Neural cell (in vitro differentiated cells): ENCODE results near the gene KRT74.

Experiments used
- EP300 ChIP-seq: fragments of 450-650 bp; conservative IDR thresholded peaks from 2 replicates; pipeline ENCODE4 v1.6.1; 2014; ENCODE audit warnings: antibody characterized with exemption, mild to moderate bottlenecking, moderate library complexity; ENCODE audit not compliant: poor library complexity, severe bottlenecking
- EZH2 ChIP-seq: fragments of 200-600, 300-800 bp; shearing (Covaris generic), sonication (generic); IDR thresholded peaks from 2 replicates; pipeline ENCODE4 v1.6.1; 2014; ENCODE audit warnings: antibody characterized with exemption, low read length, borderline replicate concordance, mild to moderate bottlenecking; ENCODE audit not compliant: insufficient read depth, poor library complexity, severe bottlenecking
- MXI1 ChIP-seq: fragments of 450-650 bp; conservative IDR thresholded peaks from 2 replicates; pipeline ENCODE4 v1.6.1; 2014; ENCODE audit warnings: antibody characterized with exemption, mild to moderate bottlenecking; ENCODE audit not compliant: poor library complexity, severe bottlenecking
- POLR2AphosphoS5 ChIP-seq: IDR thresholded peaks from 2 replicates; pipeline ENCODE4 v1.6.1; 2012
- TF ChIP-seq, protein P1 (sequence below): IDR thresholded peaks from 2 replicates; pipeline ENCODE4 v1.6.1; 2012; ENCODE audit warnings: borderline replicate concordance
- TF ChIP-seq, protein P2 (sequence below): fragments of 450-650 bp; IDR thresholded peaks from 2 replicates; pipeline ENCODE4 v1.5.1; 2014; ENCODE audit warnings: antibody characterized with exemption, mild to moderate bottlenecking, moderate library complexity; ENCODE audit not compliant: poor library complexity, severe bottlenecking

DNA sequence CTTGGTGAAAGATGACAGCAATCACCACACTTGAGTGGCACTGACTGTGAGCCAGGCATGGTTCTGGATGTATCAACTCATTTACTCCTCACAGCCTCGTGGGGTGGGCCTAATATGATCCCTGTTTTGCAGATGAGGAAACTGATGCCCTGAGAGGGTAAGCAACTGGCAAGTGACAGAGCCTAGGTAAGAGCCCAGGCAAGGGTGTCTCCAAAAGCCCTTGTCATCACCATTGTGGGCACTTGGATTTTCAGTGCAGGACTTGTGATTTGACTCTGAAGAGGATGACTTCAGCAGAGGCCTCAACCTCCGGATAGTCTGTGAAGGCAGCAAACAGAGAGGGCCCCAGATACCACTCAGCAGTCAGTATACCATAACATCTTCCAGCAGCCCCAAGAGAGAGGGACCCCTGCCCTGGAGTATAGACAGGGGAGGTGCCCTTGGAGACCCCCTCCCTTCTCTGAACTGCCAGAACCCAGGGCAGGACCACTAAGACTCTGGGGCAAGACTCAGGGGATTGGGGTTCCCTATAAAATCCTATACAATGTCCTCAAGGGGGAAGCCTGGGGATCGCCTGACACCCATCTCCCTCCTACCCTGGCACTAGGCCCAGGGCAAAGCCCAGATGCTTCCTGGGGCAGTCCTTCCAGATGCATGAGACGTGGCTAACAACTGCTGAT lies 46.4 kb downstream of the KRT74 start:
- TF ChIP-seq, protein P1, sequence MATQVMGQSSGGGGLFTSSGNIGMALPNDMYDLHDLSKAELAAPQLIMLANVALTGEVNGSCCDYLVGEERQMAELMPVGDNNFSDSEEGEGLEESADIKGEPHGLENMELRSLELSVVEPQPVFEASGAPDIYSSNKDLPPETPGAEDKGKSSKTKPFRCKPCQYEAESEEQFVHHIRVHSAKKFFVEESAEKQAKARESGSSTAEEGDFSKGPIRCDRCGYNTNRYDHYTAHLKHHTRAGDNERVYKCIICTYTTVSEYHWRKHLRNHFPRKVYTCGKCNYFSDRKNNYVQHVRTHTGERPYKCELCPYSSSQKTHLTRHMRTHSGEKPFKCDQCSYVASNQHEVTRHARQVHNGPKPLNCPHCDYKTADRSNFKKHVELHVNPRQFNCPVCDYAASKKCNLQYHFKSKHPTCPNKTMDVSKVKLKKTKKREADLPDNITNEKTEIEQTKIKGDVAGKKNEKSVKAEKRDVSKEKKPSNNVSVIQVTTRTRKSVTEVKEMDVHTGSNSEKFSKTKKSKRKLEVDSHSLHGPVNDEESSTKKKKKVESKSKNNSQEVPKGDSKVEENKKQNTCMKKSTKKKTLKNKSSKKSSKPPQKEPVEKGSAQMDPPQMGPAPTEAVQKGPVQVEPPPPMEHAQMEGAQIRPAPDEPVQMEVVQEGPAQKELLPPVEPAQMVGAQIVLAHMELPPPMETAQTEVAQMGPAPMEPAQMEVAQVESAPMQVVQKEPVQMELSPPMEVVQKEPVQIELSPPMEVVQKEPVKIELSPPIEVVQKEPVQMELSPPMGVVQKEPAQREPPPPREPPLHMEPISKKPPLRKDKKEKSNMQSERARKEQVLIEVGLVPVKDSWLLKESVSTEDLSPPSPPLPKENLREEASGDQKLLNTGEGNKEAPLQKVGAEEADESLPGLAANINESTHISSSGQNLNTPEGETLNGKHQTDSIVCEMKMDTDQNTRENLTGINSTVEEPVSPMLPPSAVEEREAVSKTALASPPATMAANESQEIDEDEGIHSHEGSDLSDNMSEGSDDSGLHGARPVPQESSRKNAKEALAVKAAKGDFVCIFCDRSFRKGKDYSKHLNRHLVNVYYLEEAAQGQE: no peak
- TF ChIP-seq, protein P2, sequence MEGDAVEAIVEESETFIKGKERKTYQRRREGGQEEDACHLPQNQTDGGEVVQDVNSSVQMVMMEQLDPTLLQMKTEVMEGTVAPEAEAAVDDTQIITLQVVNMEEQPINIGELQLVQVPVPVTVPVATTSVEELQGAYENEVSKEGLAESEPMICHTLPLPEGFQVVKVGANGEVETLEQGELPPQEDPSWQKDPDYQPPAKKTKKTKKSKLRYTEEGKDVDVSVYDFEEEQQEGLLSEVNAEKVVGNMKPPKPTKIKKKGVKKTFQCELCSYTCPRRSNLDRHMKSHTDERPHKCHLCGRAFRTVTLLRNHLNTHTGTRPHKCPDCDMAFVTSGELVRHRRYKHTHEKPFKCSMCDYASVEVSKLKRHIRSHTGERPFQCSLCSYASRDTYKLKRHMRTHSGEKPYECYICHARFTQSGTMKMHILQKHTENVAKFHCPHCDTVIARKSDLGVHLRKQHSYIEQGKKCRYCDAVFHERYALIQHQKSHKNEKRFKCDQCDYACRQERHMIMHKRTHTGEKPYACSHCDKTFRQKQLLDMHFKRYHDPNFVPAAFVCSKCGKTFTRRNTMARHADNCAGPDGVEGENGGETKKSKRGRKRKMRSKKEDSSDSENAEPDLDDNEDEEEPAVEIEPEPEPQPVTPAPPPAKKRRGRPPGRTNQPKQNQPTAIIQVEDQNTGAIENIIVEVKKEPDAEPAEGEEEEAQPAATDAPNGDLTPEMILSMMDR: no peak
- TF ChIP-seq POLR2AphosphoS5: no peak
- no peak for TF ChIP-seq EZH2
- TF ChIP-seq EP300: no peak
- TF ChIP-seq MXI1: no peak
